NB4 (cell line): ENCODE results near the gene SLC51B.

ENCODE experiments used
- DNase-seq: peaks from one replicate; pipeline ENCODE4 v3.0.0; 2010; ENCODE audit warnings: low read depth
- H3K4me3 ChIP-seq: one replicate; pipeline ENCODE4 v1.5.1; 2011; ENCODE audit warnings: mild to moderate bottlenecking, low read depth, low read length, moderate library complexity
- CTCF ChIP-seq: IDR thresholded peaks from one replicate; pipeline ENCODE4 v1.5.1; 2012; ENCODE audit warnings: low read depth, low read length
- MYC ChIP-seq: IDR thresholded peaks from 2 replicates; pipeline ENCODE4 v1.6.1; 2011; ENCODE audit warnings: low read depth, low read length
- POLR2A ChIP-seq: IDR thresholded peaks from 2 replicates; pipeline ENCODE4 v1.6.1; 2011; ENCODE audit warnings: mild to moderate bottlenecking; ENCODE audit not compliant: insufficient read length; ENCODE audit errors: extremely low read depth
- TF ChIP-seq, protein P1 (sequence below): IDR thresholded peaks from 2 replicates; pipeline ENCODE4 v1.6.1; 2011; ENCODE audit warnings: low read depth, low read length

SLC51B gene

DNA sequence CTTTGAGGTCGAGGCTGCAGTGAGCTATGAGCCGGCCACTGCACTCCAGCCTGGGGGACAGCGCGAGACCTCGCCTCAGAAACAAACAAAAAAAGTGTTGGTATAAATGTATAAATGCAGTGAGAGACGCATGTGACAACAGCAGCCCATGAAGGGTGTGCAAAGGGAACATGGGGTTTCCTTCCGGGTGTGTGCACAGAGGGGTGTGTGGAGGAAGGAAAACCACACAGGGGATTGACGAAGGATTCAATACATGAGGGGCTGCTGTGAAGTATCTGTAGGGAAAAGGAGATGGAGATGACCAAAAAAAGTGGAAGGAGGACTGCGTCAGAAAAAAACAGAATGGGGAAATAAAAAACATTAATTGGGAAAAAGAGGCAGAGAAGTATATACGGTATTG is 16.8 kb upstream of the SLC51B start:
- peak overlapping the region; percentile 92 for H3K4me3 ChIP-seq
- TF ChIP-seq POLR2A (no peak), MYC (no peak), CTCF (no peak)
- TF ChIP-seq, protein P1, sequence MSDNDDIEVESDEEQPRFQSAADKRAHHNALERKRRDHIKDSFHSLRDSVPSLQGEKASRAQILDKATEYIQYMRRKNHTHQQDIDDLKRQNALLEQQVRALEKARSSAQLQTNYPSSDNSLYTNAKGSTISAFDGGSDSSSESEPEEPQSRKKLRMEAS: peak; percentile 44; the same call in 1 of the 2 replicates
- DNase-seq: peak; percentile 31

DNA sequence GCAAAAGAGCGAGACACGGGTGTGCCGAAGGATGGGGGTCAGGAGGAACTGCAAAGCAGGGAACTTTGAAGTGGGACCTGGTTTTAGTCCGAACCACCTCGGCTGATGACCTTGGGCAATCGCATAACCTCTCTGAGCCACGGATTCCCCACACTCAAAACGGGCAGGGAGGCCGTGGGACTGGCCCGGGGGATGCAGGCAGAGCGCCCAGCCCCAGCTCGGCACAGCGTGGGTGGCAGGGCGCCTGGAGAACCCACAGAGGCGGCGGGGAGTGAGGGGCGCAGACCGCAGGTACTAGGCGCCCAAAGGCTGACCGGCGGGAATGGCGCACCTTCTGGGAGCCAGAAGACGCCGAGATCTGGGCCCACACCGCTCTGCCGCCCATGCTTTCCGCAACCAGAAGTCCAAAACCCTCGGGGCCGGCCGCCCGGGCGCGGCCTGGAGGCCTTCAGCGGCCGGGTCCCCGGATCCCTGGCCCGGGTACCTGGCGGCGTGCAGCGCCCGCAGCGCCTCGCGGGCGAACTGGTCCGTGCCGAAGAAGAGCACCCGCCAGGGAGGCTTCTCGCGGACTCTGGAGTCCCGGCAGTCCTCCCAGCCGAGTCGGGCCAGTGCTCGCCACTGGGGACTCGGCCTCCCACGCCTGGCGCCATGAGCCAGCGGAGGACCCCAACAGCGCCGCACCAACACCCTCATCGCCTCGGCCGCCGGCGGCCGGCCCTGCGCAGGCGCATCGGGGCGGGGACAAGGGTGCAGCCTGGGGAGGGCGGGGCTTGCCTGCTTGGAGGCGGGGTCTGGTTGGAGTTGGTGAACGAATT is 16.1 kb upstream of the SLC51B start, which contains the start of gene MTFMT:
TSS of gene MTFMT (minus strand) at position 719 of the 815 bp plus-strand sequence. CDS start at position 693, 26 bp downstream.
- TF ChIP-seq MYC: no peak
- peak; percentile 98 for TF ChIP-seq POLR2A
- no peak for TF ChIP-seq CTCF
- H3K4me3 ChIP-seq: peak within 1 kb of the TSS; percentile 92
- peak; percentile 88 for DNase-seq

- H3K4me3 ChIP-seq: peak overlapping the region; percentile 92
- DNase-seq: no peak
- TF ChIP-seq POLR2A (no peak), CTCF (no peak), MYC (no peak)
- TF ChIP-seq, protein P1: no peak
These were observed 15.4 kb upstream of the SLC51B start for GRCh38 chr15:65029736-65030208.

DNA sequence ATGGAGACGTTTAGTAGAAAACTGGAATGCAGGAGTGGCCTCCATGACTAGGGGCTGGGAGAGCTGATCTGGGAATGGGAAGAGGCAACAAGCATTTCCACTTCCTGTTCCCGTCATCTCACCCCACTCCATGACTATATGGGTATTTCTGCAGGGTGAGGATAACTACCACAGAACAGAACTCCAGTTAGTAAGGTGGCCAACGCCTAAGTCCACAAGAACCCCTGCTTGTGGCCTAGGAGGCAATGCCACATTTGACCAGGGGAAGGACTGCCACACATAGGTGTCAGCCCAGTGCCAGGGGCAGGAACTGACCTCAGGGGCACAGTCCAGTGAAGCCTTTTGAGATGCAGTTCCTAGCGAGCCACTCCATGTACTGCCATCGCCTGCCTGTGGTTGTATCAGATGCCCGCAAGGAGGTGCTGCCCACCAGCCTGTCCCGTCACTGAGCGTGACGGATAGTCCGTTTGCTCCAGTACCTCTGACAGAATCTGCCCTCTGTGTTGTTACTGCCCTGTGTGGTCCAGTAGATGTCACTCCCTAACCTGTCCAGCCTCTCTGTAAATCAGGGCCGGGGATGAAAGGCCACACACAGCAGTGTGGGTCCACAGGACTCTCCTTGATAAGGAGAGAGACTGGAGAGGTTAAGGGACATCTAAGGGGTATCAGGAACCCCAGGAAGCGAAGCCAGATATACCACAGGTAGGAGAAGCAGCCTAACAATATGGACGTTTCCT is 12.2 kb upstream of the SLC51B start:
- no peak overlapping the region for H3K4me3 ChIP-seq
- peak; percentile 73 for DNase-seq
- TF ChIP-seq POLR2A (no peak), CTCF (peak; percentile 64)

- TF ChIP-seq CTCF (peak; percentile 53), POLR2A (no peak), MYC (no peak; the same call in 1 of the 2 replicates)
- TF ChIP-seq, protein P1: peak; percentile 69
- peak; percentile 56 for DNase-seq
These were observed 11.4 kb upstream of the SLC51B start for GRCh38 chr15:65033659-65034269.

More at GRCh38 chr15:65033659-65034269, 11.4 kb upstream of the SLC51B start:
- H3K4me3 ChIP-seq: no peak overlapping the region
